HG03135 (cell line): Measurements from ENCODE around the gene ERMN.
A peak's percentile ranks its signal among the peaks of the same experiment; 100 is the strongest.

ENCODE experiments used
- ATAC-seq: cut with Tn5 transposase; IDR thresholded peaks from one replicate; pipeline ENCODE4 v1.9.1; 2021; ENCODE audit warnings: mild to moderate bottlenecking, moderate library complexity; ENCODE audit not compliant: unreplicated experiment

Gene ERMN

DNA sequence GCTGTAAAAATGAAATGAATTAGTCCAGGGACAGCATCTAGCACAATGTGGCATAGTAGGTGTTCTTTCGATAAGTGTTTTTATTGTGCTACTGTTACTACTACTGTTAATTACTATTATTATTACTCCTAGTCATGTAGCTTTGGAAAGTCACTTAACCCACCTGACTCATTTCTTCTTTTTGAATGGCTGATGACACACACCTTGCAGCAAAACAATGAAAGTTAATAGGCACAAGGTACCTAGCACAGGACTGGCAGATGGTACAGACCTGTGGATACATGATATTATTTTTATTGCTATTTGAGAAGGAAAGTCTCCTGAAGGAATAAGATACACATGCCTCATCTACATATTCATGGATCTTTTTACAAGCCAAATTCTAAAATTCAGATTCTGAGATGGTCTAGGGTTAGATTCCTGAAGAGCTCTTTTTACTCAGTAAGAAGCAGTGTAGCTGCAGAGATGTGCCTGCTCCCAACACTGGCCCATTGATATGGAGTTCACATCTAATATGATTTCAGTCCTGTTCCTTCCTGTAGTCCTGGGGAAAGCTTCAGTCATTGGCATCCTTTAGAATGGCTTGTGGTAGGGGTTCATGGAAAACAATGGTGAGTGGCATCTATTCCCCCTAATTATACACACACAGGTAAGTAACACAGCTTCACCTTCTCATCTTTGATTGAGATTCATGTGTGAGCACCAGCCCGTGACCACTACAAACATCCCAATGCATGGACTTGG, 7.9 kb upstream of the ERMN start:
- no peak for ATAC-seq

DNA sequence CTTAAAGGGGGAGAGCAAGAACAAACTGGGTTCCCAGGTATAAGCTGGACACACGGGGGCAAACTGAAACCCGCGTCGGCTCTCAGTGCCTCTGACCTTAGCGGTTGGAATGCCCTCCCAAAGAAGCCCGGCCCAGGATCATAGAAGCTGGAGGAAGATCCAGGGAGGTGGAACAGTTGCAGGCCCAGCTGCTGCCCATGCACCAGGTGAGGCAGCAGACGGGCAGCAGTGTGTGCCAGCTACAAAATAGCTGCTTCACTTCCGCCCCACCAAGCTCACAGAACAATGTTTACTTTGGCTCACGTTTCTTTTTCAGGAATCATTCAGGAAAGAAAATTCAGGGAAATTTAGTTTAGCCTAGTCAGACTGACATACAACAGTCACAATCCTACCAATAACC, 3.9 kb upstream of the ERMN start:
- ATAC-seq: no peak

GRCh38 chr2:157327621-157328500, 2.2 kb upstream of the ERMN start:
- ATAC-seq: peak; percentile 99

DNA sequence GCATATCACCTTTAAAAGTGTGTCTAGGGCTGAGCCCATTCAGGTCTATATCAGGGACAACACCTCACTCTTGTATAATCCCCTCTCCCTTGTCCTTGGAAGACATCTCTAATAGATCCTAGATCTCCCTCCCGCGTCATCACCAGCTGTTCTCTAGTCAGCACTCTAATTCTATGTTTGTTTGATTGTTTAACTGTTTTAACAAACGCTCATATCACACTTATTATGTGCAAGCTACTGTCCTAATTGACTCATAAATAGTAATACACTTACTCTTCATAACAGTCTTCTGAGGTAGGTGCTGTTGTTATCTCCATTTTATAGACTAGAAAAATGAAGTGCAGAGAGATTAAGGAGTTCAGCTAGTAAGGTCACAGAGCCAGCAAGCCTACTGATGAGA, 1.6 kb upstream of the ERMN start:
- peak; percentile 34 for ATAC-seq

DNA sequence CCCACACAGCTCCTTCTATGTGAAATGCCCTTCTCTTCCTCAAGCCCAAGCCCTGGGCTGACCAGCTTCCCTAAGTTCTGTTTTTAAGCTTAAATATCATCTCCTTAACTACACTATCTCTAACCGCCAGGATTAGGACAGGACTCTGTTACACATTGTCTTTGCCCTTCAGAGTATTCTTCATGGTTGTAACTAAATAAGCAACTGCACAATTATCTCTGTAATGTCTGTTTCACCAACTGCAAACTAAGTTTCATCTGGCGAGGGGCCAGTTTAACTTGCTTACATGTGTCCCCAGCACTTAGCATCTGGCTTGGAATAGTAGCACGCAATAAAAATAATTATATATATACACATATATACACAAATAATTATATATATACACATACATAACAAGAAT, 1.1 kb upstream of the ERMN start:
- ATAC-seq: no peak

DNA sequence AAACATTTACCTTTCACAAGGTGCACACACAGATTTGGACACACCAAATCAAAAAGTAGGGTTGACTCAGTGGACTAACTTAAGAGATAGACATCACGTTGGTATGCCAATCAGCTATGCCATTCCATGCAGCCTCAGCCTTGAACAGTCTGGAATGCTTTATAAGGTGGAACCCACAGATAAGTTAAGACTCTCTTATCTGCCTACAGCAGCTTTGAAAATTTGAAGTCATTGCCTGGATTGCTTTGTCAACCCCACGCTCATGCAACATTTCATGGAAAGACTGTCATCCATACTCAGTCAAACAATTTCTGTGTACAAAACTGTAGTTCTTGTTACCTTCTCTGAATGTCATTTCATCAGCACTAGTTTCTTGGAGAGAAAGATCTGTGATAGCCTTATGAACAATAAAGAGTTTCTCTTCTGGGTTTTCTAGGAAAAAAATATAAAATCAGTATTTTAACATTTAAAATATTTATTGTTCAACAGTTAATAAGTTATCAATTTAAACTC, 1.2 kb downstream of the ERMN start:
- no peak for ATAC-seq

DNA sequence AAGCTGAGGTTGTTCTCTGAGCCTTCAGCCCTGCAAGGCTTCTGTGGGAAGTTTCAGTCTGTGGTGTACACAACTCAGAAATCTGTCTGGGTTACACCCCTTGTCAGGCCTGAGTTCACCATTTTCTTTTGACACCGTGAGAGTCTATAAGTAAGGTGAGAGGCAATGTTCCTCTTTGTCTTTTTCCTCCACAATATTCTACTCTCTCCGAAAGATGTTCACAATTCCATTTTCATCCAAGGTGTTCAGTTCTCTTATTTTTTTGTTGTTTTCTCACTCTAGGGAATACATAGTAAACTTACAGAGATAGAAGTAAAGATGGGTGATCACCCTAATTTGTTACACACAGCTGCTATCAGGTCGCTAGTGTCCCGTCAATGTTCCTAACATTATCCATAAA, 3.2 kb downstream of the ERMN start:
- ATAC-seq: no peak

GRCh38 chr2:157321466-157321865, 4.2 kb downstream of the ERMN start:
- ATAC-seq: no peak

DNA sequence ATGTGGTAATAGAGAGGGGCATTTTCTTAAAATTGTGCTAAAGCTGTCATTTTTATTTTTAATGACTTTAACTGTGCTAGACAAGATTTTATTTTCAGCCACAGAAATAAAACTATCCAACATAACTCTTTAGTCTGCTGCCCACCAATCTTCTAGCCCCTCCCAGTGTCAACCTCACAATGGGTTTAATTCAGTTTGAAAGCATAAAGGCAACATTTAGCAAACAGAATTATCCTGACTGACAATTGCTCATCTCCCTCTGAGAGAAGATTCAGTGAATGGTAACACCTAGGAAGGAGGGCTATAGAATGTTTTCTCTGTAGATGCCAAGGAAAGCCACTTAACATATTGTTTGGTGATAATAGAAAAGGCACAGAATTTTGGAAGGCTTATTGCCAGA, 5.2 kb downstream of the ERMN start:
- ATAC-seq: no peak

DNA sequence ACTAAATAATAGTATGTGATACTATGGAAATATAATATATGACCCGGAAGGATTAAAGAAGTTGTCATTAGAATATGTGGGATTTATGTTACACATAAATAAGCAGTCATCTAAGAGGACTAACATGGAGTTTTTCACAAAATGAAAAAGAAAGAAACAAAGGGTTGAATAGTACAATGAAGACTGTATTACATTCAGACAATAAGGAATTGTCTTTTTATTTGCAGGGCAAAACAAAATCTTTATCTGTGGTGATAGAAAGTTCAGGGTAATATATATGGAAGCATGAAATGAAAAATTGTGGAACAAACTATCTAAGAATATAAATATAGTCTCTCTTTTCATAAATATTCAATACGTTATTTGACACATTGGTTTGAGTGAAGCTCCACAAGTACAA, 5.8 kb downstream of the ERMN start:
- no peak for ATAC-seq

GRCh38 chr2:157318884-157319283, 6.7 kb downstream of the ERMN start:
- no peak for ATAC-seq

DNA sequence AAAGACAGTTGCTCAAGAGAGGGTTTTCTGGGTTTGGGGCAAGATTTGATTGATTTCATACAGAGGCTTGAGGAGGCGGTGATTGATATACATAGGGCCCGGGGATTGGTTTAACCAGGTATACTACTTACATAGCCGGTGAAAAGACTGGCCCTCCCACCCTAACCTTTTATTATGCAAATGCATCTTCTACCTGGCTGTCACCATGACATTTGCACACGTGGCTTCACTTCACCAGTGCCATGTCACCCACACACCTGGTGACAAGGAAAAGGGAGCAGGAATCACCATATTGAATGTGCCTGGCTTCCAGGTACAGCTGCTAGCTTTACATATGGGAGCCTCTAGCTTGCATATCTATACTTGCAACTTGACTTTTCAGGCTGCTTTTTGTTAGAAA, 9.7 kb downstream of the ERMN start:
- no peak for ATAC-seq

DNA sequence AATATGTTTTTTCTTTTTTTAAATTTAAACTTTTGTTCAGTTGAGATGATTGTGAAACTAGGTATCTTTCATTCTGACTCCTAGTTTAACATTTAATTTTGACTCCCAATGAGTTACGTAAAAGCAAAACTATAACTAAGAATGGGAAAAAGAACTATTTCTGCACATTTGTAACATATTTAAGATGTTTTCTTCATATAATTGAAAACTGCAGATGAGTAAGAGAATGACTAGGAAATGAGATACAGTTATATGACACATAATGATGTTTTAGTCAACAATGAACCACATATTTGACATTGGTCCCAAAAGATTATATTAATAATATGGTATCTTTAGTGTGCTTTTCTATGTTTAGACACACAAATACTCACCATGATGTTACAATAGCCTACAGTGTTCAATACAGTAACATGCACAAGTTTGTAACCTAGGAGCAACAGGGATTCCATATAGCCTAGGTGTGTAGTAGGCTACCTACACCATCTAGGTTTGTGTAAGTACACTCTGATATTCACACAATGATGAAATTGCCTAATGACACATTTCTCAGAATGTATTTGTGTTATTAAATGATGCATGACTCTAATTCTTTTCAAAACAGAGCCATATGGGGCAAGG, 12.6 kb downstream of the ERMN start:
- peak; percentile 59 for ATAC-seq

- no peak for ATAC-seq
Observed at GRCh38 chr2:157311706-157312105, 13.9 kb downstream of the ERMN start.

DNA sequence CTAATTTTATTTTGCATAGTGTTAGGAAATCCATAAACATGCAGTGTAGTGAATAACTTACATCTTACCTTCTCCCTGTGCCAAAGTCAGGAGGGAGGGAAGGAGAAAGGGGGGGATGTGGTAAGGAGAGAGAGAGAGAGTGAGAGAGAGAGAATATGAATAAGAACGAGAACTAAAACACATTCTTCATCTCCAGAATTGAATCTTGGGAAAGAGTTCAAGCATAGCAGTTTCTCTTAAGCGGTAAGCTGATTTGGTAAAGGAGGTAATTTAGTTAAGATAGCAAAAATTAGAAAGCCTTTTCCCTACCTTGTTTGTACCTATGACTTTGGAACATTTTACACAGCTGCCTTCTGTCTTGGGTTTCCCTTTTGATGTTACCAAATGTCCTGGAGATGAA, 15.7 kb downstream of the ERMN start:
- ATAC-seq: no peak

DNA sequence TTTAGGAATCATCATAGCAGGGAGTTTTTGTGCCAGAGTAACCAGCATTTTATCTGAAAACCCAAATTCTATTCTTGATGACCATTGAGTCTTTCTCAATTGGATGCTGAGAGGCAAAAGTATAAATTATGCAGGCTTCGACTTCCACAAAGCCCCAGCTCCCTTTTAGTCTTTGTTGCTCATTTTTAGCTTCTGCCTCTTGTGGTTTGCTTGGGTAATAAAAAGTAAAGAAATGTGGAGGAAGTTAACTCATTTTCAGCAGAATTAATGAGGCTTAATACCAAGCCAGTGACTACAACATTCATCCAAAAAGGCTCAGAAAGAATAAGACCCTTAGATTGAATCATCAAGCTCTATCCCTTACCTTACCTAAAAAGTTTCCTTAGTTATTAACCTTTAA, 18.6 kb downstream of the ERMN start:
- ATAC-seq: no peak

DNA sequence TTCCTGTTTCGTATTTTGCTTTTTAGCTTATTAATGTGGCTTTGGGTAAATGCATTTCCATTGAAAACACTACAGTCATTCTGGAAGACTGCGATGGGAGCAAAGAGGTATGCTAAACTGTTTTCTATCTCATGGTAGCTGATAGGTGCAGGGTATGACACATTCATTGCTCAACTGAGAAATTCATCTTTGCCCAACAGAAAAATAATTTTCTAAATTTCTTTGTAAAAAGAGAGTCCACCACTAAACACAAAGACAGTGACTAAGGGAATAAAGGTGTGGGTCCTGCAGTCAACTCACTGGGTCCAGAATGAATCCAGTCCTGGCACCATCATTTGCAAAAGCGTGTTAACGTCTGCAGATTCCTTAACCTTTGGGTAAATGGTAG, 19.9 kb downstream of the ERMN start:
- ATAC-seq: no peak

DNA sequence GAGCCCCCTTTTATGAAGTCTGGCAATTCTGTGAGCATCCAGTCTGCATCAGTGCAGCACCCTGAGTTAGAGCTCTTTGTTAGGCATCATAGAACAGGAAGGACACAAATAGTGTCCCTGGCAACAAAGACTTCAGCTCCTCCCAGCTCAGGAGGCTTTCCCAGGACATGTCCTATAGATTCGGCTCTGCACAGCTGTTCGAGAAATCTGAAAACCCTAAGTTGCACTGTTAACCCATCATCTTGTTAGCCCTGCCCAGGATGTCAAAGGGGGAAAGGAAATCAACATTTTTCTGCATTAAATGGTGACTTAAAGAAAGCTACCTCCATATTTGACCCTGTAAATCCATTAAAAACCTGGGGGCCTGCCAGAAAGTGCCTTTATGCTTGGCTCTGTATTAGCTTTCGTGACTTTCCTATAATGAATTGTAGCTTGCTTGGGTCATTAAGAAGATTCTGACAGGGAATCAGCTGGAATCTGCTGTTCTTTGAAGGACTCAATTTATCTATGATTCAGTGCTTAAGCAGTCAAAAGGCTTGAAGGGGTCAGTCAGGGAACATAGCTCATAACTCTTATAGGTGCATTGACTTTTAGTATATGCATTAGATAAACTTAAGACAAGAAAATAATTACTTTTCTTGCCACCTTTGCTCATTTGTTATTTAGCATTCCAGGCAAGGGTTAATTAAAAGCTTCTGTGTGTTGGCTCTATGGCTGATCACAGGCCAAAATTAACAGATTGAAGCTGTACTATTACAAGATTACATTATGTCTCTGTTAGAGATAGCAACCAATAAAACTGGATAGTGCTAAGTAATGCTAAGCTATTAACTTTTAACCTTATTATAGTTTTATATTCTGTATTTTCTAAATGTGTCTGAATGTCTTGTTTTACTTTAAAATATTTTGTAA, 20.6 kb downstream of the ERMN start:
- no peak for ATAC-seq

GRCh38 chr2:157303612-157304011, 22.0 kb downstream of the ERMN start:
- no peak for ATAC-seq

- peak; percentile 67 for ATAC-seq
Observed at GRCh38 chr2:157302492-157303099, 23.0 kb downstream of the ERMN start.
